Renal cortical epithelial cell (primary cell): ENCODE results near the gene GRAPL. TPM values are rescaled to one million over a fixed set of nuclear protein-coding genes. Genes with fewer than 3 reads are reported as not detected.
"Not testable (repeated sequence)": the region's sequence is repeated elsewhere in the genome, so short reads cannot be mapped to it uniquely, and the experiment has no call there.

ENCODE experiments used
- DNase-seq: peaks from one replicate; pipeline ENCODE4 v3.0.0-alpha.2; 2011; ENCODE audit warnings: low read depth
- total RNA-seq: library from RNA; depleted of rRNA; stranded (reverse); fragments of >200 nt; gene quantifications from 2 replicates; pipeline ENCODE4 v1.2.3, GENCODE V29; 2014

The GRAPL gene
- total RNA-seq, 1 donor from 2014 or later = 0.10 TPM

DNA sequence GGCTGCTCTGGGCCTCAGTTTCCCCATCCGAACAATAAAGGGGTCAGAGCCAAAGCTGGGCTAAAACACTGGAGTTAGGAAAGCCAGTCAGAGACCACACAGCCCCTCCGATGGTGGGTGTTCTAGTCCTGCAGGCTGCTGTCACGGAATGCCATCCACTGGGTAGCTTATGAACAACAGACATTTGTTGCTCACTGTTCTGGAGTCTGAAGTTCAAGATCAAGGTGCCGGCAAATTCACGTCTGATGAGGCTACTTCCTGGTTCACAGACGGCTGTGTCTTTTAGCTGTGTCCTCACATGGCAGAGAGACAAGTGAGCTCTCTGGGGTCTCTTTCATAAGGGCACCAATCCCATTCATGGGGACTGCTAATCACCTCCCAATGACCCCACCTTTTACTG is 9.2 kb downstream of the GRAPL start:
- not testable (repeated sequence) for DNase-seq

DNA sequence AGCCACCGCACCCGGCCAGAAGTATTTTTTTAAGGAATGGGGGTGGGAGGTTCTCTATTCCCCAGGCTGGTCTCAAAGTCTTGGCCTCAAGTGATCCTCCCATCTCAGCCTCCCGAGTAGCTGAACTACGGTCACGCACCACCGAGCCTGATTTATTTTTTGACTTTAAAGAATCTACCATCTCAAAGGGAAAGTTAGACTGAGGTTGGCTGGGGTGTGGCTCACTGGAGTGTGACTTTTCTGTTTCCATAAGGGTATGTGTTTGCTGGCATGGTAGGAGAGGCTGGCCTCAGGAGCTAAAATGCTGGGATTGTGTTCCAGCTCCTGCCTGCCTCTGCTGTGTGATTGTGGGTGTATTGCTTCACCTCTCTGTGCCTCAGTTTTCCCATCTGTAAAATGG is 10.6 kb downstream of the GRAPL start:
- DNase-seq = not testable (repeated sequence)

DNA sequence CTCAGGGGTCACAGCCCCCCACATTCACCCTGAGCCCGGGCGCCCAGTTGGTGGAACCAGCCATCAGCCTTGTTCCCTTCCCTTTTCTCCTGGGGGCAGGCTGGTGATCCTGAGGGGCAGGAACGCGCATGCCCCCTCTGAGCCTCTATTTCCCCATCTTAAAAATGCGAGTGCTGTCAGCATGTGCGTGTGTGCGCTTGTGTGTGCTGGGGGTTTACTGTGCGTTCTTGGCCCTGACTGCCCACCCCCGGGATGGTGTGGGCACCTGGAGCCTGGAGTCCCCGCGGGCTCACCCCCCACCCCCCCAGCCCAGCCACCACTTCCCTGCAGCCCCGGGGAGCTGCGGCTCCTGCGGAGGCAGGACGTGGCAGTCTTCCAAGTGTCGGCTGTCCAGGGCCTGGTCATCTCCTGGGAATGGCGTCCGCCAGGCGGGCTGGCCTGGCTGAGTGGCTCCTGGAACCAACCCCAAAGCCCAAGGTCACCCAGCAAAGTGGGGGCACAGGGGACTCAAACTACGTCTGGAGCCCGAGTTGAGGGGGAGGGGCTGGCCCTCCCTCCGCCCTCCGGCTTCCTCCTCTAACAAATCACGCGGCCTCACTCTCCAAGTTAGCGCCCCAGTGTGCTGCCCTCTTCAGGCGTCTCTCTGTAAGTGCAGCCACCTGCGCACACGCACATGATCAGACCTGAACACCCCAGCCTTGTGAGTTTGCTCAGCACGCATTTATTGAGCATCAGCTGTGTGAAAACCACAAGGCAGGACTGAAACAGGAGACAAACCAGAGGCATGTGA is 14.2 kb downstream of the GRAPL start:
- DNase-seq = not testable (repeated sequence)

DNA sequence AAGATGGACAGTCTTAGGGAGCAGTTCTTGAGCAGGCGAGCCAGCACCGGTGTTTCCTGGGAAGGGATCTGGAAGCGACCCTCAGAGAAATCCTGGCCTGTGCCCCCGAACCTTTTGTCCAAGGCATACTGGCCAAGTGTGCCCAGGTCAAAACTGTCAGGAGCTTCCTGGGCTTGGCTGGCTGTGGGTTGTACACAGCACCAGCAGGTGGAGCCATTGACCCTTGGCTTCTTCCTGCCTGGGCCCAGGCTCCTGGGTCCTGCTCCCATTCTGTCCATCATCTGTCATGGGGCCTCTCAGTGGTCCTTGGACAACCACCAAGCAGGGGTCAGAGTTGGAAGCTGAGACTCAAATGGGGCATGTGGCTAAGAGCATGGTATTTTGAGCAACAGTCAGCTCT is 15.0 kb downstream of the GRAPL start:
- DNase-seq = not testable (repeated sequence)

DNA sequence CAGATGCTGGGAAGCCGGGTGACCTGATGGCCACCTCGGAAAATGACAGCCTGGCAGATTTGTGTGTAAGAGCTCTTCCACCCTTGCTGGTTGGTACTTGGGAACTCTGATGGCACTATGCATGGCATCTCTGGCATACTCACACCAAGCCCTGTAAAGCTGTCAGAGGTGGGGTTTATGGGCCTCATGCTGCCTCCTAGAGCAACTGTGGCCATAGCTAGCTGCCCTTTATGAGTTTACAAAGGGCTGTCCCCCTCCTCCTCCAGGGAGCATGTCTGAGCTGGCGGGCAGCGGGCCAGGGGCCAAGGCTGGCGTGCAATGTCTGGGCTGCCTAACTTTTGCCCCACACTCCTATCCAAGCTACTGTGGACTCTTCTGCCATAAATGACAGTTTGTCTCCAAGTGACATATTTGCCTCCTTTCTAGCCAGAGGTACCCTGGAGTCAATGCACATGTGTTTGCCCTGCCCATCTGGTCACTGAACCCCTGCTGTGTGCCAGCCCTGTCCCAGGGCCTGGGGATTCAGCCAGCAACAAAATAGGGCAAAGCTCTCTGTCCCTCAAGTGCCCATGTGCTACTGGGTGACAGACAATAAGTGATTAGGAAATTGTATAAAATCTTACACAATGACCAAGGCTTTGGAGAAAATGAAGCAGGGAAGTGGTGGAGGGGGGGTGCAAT is 15.8 kb downstream of the GRAPL start:
- not testable (repeated sequence) for DNase-seq

DNA sequence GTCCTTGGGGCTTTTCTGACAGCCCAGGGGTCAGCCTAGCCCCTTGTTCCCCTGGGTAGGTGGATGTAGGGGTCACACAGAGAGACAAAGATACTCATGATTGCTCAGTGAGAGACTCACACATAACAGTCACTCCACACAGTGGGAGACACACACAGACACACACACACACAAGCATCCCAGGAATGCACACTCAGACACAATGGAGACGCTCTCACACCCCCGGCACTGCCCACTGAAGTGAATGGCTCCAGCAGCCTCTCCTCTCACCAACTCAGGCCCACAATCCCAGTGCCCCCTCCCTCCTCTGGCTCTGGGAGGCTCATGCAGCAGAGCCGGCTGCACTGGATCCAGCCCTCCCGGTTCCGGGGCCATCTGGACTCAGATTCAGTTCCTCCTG is 17.0 kb downstream of the GRAPL start:
- not testable (repeated sequence) for DNase-seq

DNA sequence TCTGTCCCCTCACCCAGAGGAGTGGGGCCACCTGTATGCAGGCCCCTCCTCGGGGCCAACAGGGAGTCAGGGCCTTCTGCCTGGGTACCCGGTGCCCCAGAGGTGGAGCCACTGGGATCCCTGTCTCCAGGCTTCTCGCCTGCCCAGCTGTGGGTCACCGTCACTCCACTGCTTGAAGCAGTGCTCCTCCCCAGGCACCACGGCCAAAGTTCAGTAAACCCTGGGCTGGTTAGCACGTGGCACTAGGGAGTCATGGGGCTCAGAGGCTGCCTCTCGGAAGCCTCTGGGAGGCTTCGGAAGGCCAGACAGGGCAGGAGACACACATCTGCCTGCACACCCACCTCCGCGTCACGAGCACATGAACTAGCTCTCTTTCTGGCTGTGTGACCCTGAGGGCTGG is 18.1 kb downstream of the GRAPL start:
- DNase-seq = not testable (repeated sequence)

DNA sequence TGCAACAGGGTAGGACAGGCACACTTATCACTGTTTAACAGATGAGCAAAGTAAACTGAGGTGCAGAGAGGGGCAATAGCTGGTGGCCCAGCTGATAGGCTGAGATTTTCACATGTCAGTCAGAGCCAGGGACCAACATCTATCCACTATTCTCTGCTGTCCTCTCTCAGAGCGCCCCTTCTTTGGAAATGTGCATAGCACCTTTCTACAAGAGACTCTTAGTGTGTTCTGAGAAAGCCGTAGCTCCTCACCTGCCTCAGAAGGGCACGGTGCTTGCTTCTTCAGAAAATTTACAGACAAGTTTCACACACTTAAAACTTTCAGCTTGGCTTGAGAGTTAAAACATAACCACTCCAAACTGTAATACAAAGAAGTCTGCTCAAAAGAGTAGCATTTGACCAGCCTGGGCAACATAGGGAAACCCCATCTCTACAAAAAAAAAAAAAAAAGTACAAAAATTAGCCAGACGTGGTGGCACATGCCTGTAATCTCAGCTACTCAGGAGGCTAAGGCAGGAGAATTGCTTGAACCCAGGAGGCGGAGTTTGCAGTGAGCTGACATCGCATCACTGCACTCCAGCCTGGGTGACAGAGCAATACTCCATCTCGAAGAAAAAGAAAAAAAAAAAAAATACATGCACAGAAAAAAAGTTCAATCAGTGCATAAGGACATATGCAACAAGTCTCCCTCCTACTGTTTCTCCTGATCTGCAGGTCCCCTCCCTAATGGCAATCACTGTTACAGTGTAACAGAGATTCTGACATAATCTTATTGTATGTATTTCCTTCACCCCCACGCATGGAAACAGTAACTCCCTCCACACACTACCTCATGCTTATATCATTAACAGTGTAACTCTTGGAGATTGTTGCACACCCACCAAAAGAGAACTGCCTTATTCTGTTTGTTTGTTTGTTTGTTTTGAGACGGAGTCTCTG is 23.6 kb downstream of the GRAPL start:
- DNase-seq = not testable (repeated sequence)

DNA sequence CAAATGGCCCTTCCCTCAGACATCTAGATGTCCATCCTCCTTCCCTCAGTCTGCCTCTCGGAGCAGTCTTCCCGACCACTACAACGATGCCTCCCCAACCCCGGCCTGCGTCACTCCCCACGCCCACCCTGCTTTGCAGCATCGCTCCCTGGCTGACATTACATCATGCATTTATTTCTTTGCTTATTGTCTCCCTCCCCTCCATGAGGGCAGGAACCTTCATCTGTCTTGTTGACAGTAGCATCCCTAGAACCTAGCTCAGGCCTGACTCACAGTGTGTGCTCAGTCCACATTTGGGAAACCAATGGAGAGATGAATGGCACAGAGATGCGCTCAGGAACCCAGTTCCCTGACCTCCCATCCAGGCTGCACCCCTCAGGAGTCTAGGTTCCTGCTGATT is 30.2 kb downstream of the GRAPL start:
- not testable (repeated sequence) for DNase-seq

DNA sequence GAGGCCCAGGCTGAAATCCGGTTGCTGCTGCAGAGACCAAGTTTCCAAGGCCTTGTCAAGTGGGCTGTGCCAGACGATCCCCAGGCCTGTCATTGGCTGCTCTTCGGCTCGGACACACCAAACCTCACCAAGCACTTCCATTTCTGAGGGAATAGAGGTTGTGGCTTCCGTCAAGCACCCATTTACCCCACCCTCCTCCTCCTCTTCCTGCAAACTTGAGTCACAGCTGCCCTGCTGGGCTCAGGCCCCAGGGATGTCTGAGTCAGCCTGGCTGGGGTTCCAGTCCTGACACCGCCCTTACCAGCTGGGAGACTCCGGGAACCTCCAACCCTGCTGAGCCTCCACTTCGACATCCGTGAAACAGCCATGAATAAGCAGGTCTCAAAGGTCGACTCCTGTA is 31.1 kb downstream of the GRAPL start:
- not testable (repeated sequence) for DNase-seq

DNA sequence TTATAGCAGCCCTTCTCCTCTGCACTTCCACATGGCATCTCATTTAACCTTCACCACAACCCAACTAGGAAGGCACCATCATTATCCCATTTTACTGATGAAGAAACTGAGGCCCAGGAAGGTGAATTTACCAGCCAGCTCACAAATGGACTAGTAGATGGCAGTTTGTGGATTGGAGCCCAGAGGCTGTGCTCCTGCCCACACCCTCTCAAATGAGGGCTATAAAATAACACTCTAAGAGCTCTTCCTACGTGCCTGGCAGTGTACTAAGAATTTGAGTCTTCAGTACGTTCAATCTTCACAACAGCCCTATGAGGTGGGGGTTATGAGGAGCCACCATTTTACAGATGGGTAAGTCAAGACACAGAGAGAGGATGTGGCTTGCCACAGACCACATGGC is 31.5 kb downstream of the GRAPL start:
- not testable (repeated sequence) for DNase-seq

DNA sequence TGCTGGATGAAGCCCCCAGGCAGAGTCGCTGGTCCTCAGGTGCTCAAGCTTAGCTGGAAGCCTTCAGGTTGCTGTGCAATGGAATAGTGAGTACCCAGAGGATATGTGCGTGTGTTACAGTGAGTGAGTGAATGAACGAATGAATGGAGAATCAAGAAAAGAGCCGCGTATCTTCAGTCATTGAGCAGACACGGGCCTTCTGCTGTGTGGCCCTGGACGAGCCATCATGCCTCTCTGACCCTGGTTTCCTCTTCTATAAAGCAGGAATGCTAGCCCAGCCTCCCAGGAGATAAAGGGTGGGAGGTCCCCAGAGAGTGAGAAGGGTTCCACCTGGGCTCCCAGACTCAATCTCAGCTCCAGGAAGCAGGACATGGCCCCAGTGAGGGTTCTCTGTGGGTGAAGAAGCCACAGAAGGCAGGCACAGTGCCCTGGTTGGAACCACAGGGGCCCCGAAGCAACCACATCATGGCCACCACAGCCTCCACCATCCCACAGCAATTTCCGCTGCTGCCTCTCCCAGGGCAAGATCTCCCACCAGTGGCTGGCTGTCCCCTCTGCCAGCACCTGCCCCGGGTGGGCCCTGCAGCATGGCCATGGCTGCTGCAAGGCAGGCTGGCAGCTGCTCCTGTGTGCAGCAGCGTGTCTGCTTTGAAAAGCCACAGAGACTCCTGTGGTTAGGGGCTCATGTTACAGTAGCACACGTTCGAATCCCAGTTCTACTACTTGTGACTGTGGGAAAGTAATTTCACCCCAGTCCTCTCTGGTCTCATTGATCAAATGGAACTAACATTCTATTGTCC is 34.1 kb downstream of the GRAPL start:
- not testable (repeated sequence) for DNase-seq

DNA sequence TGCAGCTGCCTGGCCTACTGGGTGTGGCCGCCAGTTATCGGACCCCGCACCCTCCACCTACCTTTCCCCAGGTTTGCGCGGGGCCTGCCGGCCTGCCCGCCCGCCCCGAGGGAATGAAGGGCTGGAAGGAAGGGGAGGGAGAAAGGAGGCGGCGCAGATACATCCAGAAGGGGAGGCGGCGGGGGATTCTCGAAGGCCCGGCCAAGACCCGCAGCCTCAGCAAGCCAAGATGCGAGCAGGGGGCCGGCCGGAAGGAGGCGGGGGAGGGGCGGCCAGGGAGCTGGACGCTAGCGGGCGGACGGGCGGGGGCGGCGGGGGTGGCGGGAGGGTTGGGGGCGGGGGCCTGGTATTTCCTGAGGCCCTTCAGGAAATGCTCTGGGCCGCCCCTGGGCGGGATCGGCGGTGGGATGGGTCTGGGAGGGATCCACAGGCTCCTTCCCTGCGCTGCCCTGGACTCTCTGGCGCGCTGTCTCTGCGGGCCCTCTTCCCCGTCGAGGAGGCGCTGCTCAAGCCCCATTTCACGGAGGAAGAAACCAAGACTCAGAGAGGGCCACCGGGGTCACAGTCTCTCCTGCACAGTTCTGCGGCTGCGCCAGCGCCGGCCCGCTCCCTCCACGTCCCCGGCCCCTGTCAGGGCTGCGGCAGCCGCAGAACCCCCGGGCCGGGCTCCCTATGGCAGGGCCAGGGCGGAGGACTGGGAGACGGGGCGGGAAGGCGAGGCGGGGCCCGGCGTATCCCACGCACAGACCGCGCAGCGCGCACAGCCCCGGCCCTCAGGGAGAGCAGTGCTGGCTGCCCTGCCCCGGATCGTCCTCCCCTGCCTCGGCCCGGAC is 35.2 kb downstream of the GRAPL start:
- not testable (repeated sequence) for DNase-seq

DNA sequence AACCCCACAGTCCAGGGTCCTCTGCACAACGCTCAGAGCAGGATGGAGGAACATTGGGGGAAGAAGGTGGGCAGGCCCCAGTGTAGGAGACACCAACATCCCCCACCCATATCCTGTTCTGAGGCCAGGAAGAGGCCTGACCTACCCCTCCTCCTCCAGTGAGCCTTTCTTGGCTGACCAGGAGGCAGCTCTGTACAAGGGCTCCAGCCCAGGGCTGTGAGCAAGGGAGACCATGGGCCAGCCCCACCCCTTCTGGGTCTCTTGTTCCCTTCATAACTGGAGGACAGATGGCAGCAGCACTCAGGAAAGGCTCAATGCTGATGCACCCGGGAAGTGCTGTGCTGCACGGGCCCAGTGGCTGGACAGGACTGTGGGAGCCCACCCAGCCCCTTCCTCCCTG is 47.0 kb downstream of the GRAPL start:
- DNase-seq = not testable (repeated sequence)

DNA sequence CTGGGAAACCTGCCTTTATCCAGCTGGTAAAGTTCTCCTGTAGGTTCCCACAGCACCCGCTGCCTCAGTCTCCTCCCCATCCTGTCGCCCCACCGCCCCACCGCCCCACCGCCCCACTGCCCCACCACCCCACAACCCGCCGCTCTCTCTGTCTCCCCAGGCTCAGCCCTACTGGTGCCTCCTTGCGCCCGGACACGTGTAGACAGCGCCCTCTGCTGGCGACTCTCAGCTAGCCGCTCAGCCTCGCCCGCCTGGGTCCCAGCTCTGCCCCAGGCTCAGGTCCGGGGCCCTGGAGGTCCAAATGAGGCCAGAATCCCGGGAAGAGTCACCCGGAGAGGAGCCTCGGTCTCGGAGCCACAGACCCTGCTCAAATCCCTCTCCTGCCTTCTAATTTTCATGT is 48.0 kb downstream of the GRAPL start:
- DNase-seq = not testable (repeated sequence)

DNA sequence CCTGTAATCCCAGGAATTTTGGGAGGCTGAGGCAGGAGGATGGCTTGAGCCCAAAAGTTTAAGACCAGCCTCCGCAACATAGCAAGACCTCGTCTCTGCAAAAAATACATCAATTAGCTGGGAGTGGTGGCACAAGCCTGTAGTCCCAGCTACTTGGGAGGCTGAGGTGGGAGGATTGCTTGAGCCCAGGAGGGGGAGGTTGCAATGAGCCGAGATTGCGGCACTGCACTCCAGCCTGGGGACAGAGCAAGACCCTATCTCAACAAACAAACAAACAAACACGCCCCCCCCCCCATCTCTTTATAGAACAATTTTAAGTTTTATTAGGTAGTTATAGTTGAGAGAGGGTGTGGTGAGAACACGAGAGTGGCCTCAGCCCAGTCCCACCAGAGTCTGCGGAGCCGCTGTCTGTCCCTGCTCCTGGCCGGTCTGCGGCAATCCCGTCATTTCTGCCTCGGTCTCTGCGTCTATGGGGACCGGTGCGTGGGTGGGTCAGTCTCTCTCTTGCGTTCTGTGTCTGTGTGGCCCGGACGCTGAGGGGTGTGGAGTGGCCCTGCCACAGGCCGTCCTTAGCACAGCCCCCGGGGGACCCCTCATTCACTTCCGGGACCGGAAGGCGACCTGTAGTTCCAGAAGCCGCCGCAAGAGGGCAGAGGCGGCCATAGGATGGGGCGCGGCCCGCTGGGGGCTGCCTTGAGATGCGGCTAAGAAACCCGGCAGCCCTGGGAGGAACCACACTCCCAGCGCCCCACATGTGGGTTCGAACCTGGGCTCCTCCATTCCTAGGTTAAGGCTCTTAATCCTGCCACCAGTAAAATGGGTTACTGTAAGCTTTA is 53.9 kb downstream of the GRAPL start:
- not testable (repeated sequence) for DNase-seq

DNA sequence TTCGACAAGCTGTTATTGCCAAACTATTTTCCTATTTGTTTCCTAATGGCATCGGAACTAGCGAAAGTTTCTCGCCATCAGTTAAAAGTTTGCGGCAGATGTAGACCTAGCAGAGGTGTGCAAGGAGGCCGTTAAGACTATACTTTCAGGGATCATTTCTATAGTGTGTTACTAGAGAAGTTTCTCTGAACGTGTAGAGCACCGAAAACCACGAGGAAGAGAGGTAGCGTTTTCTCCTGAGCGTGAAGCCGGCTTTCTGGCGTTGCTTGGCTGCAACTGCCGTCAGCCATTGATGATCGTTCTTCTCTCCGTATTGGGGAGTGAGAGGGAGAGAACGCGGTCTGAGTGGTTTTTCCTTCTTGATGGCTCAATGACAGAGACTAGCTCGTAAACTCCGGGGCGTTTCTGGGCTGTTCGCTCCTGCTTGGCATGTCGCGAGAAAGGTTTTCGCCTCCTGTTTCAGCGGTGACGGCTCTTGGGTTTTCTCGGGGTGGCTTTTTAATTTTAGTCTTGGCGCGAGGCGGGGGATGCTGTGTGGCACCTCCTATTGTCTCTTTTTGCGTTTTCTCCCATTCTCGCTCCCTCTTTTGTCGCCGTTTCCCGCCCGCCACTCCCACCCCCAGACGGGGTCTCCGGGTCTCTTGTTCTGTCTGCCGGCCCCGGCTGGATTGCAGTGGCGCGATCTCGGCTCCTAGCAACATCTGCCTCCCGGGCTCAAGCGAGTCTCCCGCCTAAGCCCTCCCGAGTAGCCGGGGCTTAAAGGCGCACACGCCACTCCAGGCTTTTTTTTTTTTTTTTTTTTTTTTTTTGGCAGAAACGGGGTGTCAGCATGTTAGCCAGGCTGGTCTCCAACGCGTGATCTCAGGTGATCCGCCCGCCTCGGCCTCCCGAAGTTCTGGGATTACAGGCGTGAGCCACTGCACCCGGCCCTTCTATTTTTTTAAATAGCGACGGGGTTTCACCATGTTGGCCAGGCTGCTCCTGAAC is 60.8 kb downstream of the GRAPL start:
- not testable (repeated sequence) for DNase-seq
